PC-9 (cell line): ENCODE data around the gene IRAG1. TPM values are rescaled to one million over a fixed set of nuclear protein-coding genes. Genes with fewer than 3 reads are reported as not detected.
A peak's percentile ranks its signal among the peaks of the same experiment; 100 is the strongest.

Experiments used
- BruUV-seq: library from RNA; stranded (reverse); fragments of 400-500 nt; replicated peaks from 2 replicates; lab custom pipeline; 2021; lab: Mats Ljungman, UMichigan
- CTCF ChIA-PET: fragments of 300-600 bp; sonication (Branson Sonifier 250); formaldehyde crosslinking; loops from one replicate; lab custom pipeline; 2022; ENCODE audit warnings: antibody characterized with exemption; lab: Charles Lee
- POLR2A ChIA-PET: fragments of 300-600 bp; sonication (Branson Sonifier 250); formaldehyde crosslinking; loops from one replicate; lab custom pipeline; 2022; ENCODE audit warnings: antibody characterized with exemption; ENCODE audit not compliant: unreplicated experiment; lab: Charles Lee
- DNase-seq, 2 experiments: peaks; one replicate each; pipeline versions ENCODE4 v3.0.0 to v3.0.0-alpha.2; 2015 to 2022; ENCODE audit warnings: mixed read lengths in 1 of 2
- H2AFZ ChIP-seq: fragments of 200-600 bp; sonication (generic); 2 replicates; pipeline ENCODE4 v1.8.1; 2017; ENCODE audit warnings: antibody characterized with exemption
- H3F3A ChIP-seq: fragments of 200-600 bp; sonication (generic); 2 replicates; pipeline ENCODE4 v1.8.1; 2017; ENCODE audit warnings: antibody characterized with exemption, mild to moderate bottlenecking, low read depth; ENCODE audit not compliant: insufficient read depth
- H3K27ac ChIP-seq: fragments of 200-600 bp; sonication (generic); 2 replicates; pipeline ENCODE4 v1.6.1; 2016; ENCODE audit warnings: mixed run types
- H3K27me3 ChIP-seq: fragments of 200-600 bp; sonication (generic); 2 replicates; pipeline ENCODE4 v1.6.1; 2016; ENCODE audit warnings: low read depth, mixed run types; ENCODE audit not compliant: insufficient read depth
- H3K36me3 ChIP-seq: fragments of 200-600 bp; sonication (generic); 2 replicates; pipeline ENCODE4 v1.6.1; 2016; ENCODE audit warnings: low read depth, mixed run types
- H3K4me1 ChIP-seq: fragments of 200-600 bp; sonication (generic); replicated peaks from 2 replicates; pipeline ENCODE4 v1.6.1; 2016; ENCODE audit warnings: mixed run types; ENCODE audit not compliant: insufficient read depth
- H3K4me2 ChIP-seq: fragments of 200-600 bp; sonication (generic); 2 replicates; pipeline ENCODE4 v1.6.1; 2017; ENCODE audit warnings: mixed run types
- H3K4me3 ChIP-seq: fragments of 200-600 bp; sonication (generic); 2 replicates; pipeline ENCODE4 v1.6.1; 2016; ENCODE audit warnings: mixed run types
- H3K79me2 ChIP-seq: fragments of 200-600 bp; sonication (generic); 2 replicates; pipeline ENCODE4 v1.6.1; 2017; ENCODE audit warnings: low read depth, mixed run types
- H3K9me2 ChIP-seq: fragments of 200-600 bp; sonication (generic); 2 replicates; pipeline ENCODE4 v1.8.1; 2017; ENCODE audit warnings: mild to moderate bottlenecking; ENCODE audit not compliant: insufficient read depth
- H3K9me3 ChIP-seq: fragments of 200-600 bp; sonication (generic); 2 replicates; pipeline ENCODE4 v1.8.1; 2016; ENCODE audit warnings: low read depth; ENCODE audit not compliant: insufficient read depth
- H4K20me1 ChIP-seq: fragments of 200-600 bp; sonication (generic); 2 replicates; pipeline ENCODE4 v1.8.1; 2017; ENCODE audit not compliant: insufficient read depth
- EZH2 ChIP-seq: fragments of 200-600 bp; sonication (generic); IDR thresholded peaks from 2 replicates; pipeline ENCODE4 v1.8.0; 2017; ENCODE audit warnings: antibody characterized with exemption, low read depth
- intact Hi-C: fragments of 100-400 bp; cut with micrococcal nuclease; formaldehyde crosslinking; loops from one replicate; pipeline ENCODE4 v1.10.0; 2022; ENCODE audit not compliant: unreplicated experiment
- total RNA-seq: library from RNA; stranded (reverse); gene quantifications from 2 replicates; pipeline ENCODE4 v1.2.3, GENCODE V29; 2021
- TF ChIP-seq, protein P1 (sequence below): fragments of 200-600 bp; sonication (generic); conservative IDR thresholded peaks from 2 replicates; pipeline ENCODE4 v1.6.1; 2017; ENCODE audit warnings: mixed run types, antibody characterized with exemption, mild to moderate bottlenecking, moderate library complexity

IRAG1 gene
- total RNA-seq, 1 experiment from 2014 or later: 1.3 TPM

DNA sequence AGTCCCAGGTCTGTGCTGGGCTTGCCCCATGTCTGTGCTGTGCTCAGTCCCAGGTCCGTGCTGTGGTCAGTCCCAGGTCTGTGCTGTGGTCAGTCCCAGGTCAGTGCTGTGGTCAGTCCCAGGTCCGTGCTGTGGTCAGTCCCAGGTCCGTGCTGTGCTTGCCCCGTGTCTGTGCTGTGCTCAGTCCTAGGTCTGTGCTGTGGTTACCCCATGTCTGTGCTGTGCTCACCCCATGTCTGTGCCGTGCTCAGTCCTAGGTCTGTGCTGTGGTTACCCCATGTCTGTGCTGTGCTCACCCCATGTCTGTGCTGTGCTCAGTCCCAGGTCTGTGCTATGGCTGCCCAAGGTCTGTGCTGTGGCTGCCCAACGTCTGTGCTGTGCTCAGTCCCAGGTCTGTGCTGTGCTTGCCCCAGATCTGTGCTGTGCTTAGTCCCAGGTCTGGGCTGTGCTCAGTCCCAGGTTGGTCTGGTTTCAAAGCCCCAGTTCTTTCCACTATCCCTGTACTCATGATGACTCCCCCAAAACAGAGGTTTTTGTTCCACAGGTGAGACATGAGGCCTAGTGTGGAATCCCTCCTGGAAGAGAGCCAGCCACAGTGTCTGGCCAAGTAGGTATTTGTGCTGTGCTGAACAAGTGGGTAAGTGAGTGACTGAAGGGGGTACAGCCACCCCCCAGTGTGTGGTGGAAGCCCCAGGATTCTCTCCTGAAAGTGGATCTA, 34.8 kb downstream of the IRAG1 start:
- no peaks in the 10 kb centered on the region for H3K27me3 ChIP-seq
- no peaks in the 10 kb centered on the region for H3K79me2 ChIP-seq
- peak overlapping the region; percentile 94 for H3K27ac ChIP-seq
- H3K9me2 ChIP-seq: no peaks in the 10 kb centered on the region
- peak overlapping the region; percentile 70 for H3K4me2 ChIP-seq
- peak overlapping the region; percentile 14; the same call in 1 of the 2 replicates for H3K4me3 ChIP-seq
- no peaks in the 10 kb centered on the region for H3K36me3 ChIP-seq
- TF ChIP-seq, protein P1, sequence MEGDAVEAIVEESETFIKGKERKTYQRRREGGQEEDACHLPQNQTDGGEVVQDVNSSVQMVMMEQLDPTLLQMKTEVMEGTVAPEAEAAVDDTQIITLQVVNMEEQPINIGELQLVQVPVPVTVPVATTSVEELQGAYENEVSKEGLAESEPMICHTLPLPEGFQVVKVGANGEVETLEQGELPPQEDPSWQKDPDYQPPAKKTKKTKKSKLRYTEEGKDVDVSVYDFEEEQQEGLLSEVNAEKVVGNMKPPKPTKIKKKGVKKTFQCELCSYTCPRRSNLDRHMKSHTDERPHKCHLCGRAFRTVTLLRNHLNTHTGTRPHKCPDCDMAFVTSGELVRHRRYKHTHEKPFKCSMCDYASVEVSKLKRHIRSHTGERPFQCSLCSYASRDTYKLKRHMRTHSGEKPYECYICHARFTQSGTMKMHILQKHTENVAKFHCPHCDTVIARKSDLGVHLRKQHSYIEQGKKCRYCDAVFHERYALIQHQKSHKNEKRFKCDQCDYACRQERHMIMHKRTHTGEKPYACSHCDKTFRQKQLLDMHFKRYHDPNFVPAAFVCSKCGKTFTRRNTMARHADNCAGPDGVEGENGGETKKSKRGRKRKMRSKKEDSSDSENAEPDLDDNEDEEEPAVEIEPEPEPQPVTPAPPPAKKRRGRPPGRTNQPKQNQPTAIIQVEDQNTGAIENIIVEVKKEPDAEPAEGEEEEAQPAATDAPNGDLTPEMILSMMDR: no peak
- TF ChIP-seq EZH2: no peak
- peak overlapping the region; percentile 65; the same call in 1 of the 2 replicates for H2AFZ ChIP-seq
- ChIA-PET CTCF (interaction anchor here (0.6 kb wide), 1 partner anchor 1775 kb away, joined by 3 read pairs; no protein-coding TSS in a partner anchor), POLR2A (interaction anchor here (0.7 kb wide), 1 partner anchor 150 kb away, joined by 6 read pairs; no protein-coding TSS in a partner anchor)
- H3K4me1 ChIP-seq: peaks cover 57% of the 10 kb centered on the region
- DNase-seq: no peak
- H3K9me3 ChIP-seq: no peaks in the 10 kb centered on the region
- H4K20me1 ChIP-seq: no peaks in the 10 kb centered on the region
- intact Hi-C loops: loop anchor here (5.0 to 10.0 kb wide), 4 partner anchors 66 to 351 kb away; partner anchors contain the start of genes ADM and RNF141
- peaks cover 21% of the 10 kb centered on the region for H3F3A ChIP-seq
- TSS peak; percentile 79 for BruUV-seq

DNA sequence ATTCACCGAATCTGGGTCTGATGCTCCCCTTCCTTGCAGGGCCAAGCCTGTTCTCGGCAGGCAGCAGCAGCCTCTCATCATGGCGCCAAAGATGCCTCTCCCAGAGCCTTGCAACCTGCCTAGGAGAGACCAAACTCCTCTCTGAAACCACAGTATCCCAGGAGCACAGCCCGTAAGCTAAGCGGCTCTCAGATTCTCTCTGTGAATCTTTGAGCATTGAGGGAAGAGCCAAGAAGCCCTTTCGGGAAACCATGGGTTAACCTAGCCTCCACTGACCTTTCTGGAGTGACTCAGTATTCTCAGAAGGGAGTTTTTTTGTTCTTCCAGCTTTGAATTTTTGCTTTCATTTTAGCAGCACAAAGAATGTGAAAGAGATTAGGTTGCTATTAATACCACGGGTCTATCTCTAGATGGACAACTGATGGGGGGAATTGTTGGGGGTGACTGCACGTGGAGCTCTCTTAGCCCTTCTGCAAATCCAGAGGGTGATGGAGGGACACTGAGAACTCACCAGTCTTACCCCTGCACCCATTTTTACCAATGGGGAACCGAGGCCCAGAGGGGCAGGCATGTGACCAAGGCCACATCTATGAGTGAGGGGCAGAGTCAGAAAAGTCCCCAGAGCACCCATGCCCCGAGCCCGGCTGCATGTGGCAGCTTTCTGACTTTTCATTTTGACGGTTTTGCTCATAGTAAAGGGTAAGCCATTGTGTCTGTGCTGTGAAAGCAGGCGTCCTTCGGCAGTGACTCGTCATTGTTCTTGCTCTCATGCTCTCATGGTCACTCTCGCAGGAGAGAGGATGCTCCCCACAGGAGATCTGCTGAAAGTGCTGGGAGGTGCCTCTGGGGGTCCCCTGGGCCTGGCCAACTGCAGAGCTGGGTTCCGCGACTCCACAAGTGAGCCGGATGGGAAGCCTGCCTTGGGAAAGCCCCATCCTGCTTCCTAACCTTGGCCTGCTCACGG, 36.0 kb downstream of the IRAG1 start:
- CTCF ChIA-PET: no interaction called here

More for the DNA sequence above, 36.0 kb downstream of the IRAG1 start:
- DNase-seq: peak in 1 of 2 experiments; percentile 63
- no TSS peak for BruUV-seq
- Histone ChIP-seq H3K9me2 (no peaks in the 10 kb centered on the region), H3K27me3 (no peaks in the 10 kb centered on the region), H3K4me3 (no peak overlapping the region), H3K4me2 (peak overlapping the region; percentile 70), H3K9me3 (no peaks in the 10 kb centered on the region), H3K36me3 (no peaks in the 10 kb centered on the region), H3K27ac (peak overlapping the region; percentile 94), H3K4me1 (peaks cover 57% of the 10 kb centered on the region), H3K79me2 (no peaks in the 10 kb centered on the region), H3F3A (peaks cover 21% of the 10 kb centered on the region), H4K20me1 (no peaks in the 10 kb centered on the region), H2AFZ (no peak overlapping the region)
- POLR2A ChIA-PET: no interaction called here
- no peak for TF ChIP-seq EZH2
- TF ChIP-seq, protein P1: no peak
- intact Hi-C loops: loop anchor here (5.0 to 10.0 kb wide), 4 partner anchors 65 to 350 kb away; partner anchors contain the start of genes ADM and RNF141
